Mononuclear cell (primary cell): ENCODE data around the gene SOD1. TPM values are rescaled to one million over a fixed set of nuclear protein-coding genes. Genes with fewer than 3 reads are reported as not detected.

Experiments
- H3K27me3 ChIP-seq: 2 replicates; pipeline ENCODE4 v1.6.0; 2011; ENCODE audit warnings: low read length, control low read depth; ENCODE audit not compliant: insufficient read depth
- H3K4me1 ChIP-seq: 2 replicates; pipeline ENCODE4 v1.5.1; 2011; ENCODE audit warnings: mild to moderate bottlenecking, low read length, control low read depth; ENCODE audit not compliant: insufficient read depth
- H3K4me3 ChIP-seq: 2 replicates; pipeline ENCODE4 v1.5.1; 2011; ENCODE audit warnings: mild to moderate bottlenecking, low read length, moderate library complexity
- H3K9me3 ChIP-seq: 2 replicates; pipeline ENCODE4 v1.5.1; 2011; ENCODE audit warnings: low read depth, mild to moderate bottlenecking, control low read depth, low read length
- total RNA-seq: library from RNA; depleted of rRNA; stranded (reverse); fragments of >200 nt; gene quantifications from one replicate; pipeline ENCODE4 v1.2.3, GENCODE V29; 2012

The SOD1 gene
- total RNA-seq, 1 donor, result 124 TPM

- Histone ChIP-seq H3K4me1 (peaks cover 14% of the 10 kb centered on the region), H3K9me3 (no peaks in the 10 kb centered on the region), H3K27me3 (no peaks in the 10 kb centered on the region), H3K4me3 (no peak overlapping the region)
These were observed 7.0 kb downstream of the SOD1 start for GRCh38 chr21:31666445-31667010.

- Histone ChIP-seq H3K4me3 (no peak overlapping the region), H3K27me3 (no peaks in the 10 kb centered on the region), H3K4me1 (peaks cover 9% of the 10 kb centered on the region), H3K9me3 (no peaks in the 10 kb centered on the region)
These were observed 7.6 kb downstream of the SOD1 start for GRCh38 chr21:31667132-31667531.

DNA sequence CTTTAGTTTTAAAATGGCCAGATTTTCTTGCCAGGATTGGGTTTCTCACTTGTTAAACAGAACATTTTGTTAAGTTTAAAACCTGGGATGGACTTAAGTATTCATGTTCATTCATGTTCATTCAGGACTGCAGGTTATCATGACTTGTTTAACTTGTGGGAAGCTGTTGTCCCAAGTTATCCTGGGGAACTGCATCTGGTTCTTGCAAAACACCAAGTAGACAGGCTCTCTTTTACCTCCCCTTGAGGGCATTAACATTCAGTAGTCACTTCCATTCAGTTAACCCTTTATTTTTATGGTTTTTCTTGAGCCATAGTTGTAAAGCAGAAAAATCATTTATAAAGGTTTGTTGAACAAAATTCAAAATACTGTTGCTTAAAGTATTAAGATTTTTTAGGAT lies 8.1 kb downstream of the SOD1 start:
- Histone ChIP-seq H3K27me3 (no peaks in the 10 kb centered on the region), H3K4me1 (peaks cover 9% of the 10 kb centered on the region), H3K9me3 (no peaks in the 10 kb centered on the region), H3K4me3 (no peak overlapping the region)

DNA sequence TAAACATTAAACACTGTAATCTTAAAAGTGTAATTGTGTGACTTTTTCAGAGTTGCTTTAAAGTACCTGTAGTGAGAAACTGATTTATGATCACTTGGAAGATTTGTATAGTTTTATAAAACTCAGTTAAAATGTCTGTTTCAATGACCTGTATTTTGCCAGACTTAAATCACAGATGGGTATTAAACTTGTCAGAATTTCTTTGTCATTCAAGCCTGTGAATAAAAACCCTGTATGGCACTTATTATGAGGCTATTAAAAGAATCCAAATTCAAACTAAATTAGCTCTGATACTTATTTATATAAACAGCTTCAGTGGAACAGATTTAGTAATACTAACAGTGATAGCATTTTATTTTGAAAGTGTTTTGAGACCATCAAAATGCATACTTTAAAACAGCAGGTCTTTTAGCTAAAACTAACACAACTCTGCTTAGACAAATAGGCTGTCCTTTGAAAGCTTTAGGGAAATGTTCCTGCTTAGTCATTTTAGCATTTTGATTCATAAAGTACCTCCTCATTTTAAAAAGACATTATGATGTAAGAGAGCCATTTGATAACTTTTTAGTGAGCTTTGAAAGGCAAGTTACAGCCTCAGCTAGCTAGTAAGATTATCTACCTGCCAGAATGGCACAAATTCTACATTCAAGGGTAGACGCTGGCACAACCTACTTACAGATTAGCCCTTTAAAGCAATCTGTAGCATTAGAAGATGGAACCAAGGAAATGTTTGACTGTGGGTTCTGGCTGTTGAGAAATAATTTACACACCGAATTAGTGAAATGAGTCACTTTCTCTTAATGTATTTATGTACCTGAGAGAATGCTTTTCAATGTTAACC lies 9.4 kb downstream of the SOD1 start:
- H3K4me1 ChIP-seq, result peaks cover 3% of the 10 kb centered on the region
- H3K9me3 ChIP-seq, result no peaks in the 10 kb centered on the region
- no peak overlapping the region for H3K4me3 ChIP-seq
- no peaks in the 10 kb centered on the region for H3K27me3 ChIP-seq

GRCh38 chr21:31670070-31670469 lies 10.6 kb downstream of the SOD1 start:
- no peaks in the 10 kb centered on the region for H3K4me1 ChIP-seq
- no peaks in the 10 kb centered on the region for H3K27me3 ChIP-seq
- H3K4me3 ChIP-seq, result no peak overlapping the region
- no peaks in the 10 kb centered on the region for H3K9me3 ChIP-seq

DNA sequence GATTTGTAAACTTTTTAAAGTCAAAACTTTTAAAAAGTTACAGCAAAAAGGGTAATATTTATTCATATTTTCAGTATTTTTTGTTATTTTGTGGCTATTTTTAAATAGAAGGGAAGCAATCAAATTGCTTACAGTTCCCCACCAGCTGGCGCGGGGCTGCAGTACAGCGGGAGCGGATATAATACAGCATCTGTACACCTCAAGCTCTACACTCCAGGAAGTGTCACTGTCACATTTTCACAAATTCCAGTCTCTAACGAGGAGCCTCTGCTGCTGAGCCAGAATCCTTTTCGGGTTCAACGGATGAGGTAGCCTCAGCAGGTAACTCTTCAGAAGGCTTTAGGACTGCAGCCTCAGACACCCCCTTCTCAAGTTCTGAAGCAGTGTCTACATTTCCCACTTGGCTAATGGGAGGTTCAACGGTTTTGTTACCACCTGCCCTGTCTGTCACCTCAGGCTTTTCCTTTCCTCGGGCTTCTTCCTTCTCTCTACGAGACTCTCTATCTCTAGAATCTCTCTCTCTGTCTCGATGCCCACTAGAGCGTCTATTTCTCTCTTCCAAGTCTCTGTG lies 11.7 kb downstream of the SOD1 start:
- Histone ChIP-seq H3K27me3 (no peaks in the 10 kb centered on the region), H3K4me1 (no peaks in the 10 kb centered on the region)

DNA sequence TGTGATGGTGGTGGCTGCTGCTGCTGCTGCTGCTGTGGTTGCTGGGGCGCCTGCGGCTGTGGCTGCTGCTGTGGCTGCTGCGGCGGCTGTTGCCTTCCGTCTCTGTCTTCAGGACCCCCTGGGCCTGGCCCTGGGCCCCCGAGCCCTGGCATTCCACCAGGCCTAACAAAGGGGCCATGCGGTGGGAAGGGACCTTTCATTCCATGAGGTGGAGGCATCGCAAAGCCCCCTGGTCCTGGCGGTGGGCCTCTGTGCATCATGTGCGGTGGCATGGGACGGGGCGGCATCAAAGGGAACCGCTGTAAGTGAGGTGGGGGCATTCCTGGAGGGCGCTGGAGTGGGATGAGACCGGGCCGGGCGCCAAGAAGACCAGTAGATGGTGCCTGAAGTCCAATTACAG lies 12.4 kb downstream of the SOD1 start:
- Histone ChIP-seq H3K27me3 (no peaks in the 10 kb centered on the region), H3K9me3 (no peaks in the 10 kb centered on the region), H3K4me1 (no peaks in the 10 kb centered on the region), H3K4me3 (no peak overlapping the region)

More for the DNA sequence above, 11.7 kb downstream of the SOD1 start:
- Histone ChIP-seq H3K4me3 (no peak overlapping the region), H3K9me3 (no peaks in the 10 kb centered on the region)

DNA sequence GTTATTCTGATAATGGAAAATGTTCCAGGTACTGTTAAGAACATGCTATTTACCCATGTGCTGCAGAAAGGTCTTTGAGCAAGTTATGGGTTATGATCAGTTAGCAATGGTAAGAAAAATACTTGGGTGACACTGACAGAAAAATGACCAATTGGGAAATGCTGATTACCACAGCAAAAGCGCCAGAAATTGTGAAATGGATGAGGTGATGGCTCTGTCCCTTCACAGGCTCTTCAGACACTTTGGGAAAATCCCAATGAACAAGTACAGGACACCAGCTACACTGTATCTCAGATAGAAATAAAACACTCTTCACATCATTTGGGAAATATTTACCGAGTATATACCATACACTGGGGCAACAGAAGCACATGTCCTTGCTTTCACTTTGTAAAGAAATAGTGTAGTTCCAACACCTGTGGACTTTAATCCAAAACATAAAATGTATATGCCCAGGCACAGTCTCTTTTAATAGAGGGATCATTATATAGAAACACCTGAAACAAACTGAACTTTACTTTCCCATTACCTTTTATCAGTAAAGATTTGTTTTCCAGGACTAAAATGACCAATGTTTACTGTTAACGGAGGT lies 13.9 kb downstream of the SOD1 start:
- H3K4me1 ChIP-seq, result no peaks in the 10 kb centered on the region
- no peak overlapping the region for H3K4me3 ChIP-seq
- no peaks in the 10 kb centered on the region for H3K27me3 ChIP-seq

DNA sequence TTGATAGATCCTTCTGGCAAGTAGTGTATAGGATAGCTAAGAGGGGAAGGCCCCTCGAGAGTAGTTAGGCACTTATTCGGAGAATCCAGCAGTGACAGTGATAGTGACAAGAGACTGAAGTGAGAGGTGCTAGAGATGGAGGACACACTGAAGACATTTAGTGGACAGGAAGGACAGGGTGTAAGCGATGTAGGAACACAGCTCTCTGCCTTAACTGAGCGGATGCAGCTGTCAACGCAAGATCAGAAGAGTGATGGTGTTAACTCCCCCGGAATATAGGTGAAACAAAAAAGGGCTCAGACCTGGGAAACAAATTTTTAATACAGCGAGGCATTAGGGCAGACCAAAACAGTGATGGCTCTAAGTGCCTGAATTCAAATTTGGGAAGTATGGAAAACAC lies 15.8 kb downstream of the SOD1 start:
- Histone ChIP-seq H3K9me3 (no peaks in the 10 kb centered on the region), H3K4me1 (no peaks in the 10 kb centered on the region), H3K4me3 (no peak overlapping the region), H3K27me3 (no peaks in the 10 kb centered on the region)

More for the DNA sequence above, 13.9 kb downstream of the SOD1 start:
- no peaks in the 10 kb centered on the region for H3K9me3 ChIP-seq

GRCh38 chr21:31675960-31676359 lies 16.5 kb downstream of the SOD1 start:
- no peak overlapping the region for H3K4me3 ChIP-seq
- no peaks in the 10 kb centered on the region for H3K4me1 ChIP-seq
- H3K9me3 ChIP-seq, result no peaks in the 10 kb centered on the region
- no peaks in the 10 kb centered on the region for H3K27me3 ChIP-seq

GRCh38 chr21:31677047-31677446 lies 17.6 kb downstream of the SOD1 start:
- no peaks in the 10 kb centered on the region for H3K4me1 ChIP-seq
- H3K27me3 ChIP-seq, result no peaks in the 10 kb centered on the region
- H3K4me3 ChIP-seq, result no peak overlapping the region
- no peaks in the 10 kb centered on the region for H3K9me3 ChIP-seq

- H3K4me1 ChIP-seq, result no peaks in the 10 kb centered on the region
- no peaks in the 10 kb centered on the region for H3K9me3 ChIP-seq
- no peaks in the 10 kb centered on the region for H3K27me3 ChIP-seq
- H3K4me3 ChIP-seq, result no peak overlapping the region
These were observed 19.0 kb downstream of the SOD1 start for GRCh38 chr21:31678478-31678877.

GRCh38 chr21:31682620-31683019 lies 23.1 kb downstream of the SOD1 start:
- Histone ChIP-seq H3K27me3 (no peaks in the 10 kb centered on the region), H3K4me3 (no peak overlapping the region), H3K4me1 (no peaks in the 10 kb centered on the region), H3K9me3 (no peaks in the 10 kb centered on the region)

- Histone ChIP-seq H3K9me3 (no peaks in the 10 kb centered on the region), H3K4me3 (no peak overlapping the region), H3K27me3 (no peaks in the 10 kb centered on the region), H3K4me1 (no peaks in the 10 kb centered on the region)
These were observed 23.5 kb downstream of the SOD1 start for GRCh38 chr21:31683029-31683428.

GRCh38 chr21:31684918-31685317 lies 25.4 kb downstream of the SOD1 start:
- Histone ChIP-seq H3K27me3 (no peaks in the 10 kb centered on the region), H3K4me3 (no peak overlapping the region), H3K9me3 (no peaks in the 10 kb centered on the region), H3K4me1 (no peaks in the 10 kb centered on the region)
